Endothelial cell of umbilical vein (primary cell): ENCODE results near the gene GARIN5A. TPM values are rescaled to one million over a fixed set of nuclear protein-coding genes. Genes with fewer than 3 reads are reported as not detected.

ENCODE experiments used
- BruUV-seq: library from RNA; stranded (reverse); fragments of 400-500 nt; replicated peaks from 2 replicates; lab custom pipeline; 2021; lab: Mats Ljungman, UMichigan
- CTCF ChIA-PET: fragments of 300-600, 350-600 bp; sonication (Branson Sonifier 250); formaldehyde crosslinking; loops from one replicate; lab custom pipeline; 2021; ENCODE audit warnings: antibody characterized with exemption, inconsistent platforms; lab: Charles Lee
- POLR2A ChIA-PET: fragments of 300-600, 350-600 bp; sonication (Branson Sonifier 250); formaldehyde crosslinking; loops from one replicate; lab custom pipeline; 2021; ENCODE audit warnings: antibody characterized with exemption, inconsistent platforms; lab: Charles Lee
- DNase-seq: peaks from one replicate; pipeline ENCODE4 v3.0.0-alpha.2; 2011; ENCODE audit warnings: low read depth, low spot score
- FAIRE-seq: peaks from 2 replicates; lab custom pipeline; 2011; peaks lifted over from hg19 to GRCh38; lab: Jason Lieb, UNC
- H2AFZ ChIP-seq: 2 replicates; pipeline ENCODE4 v1.6.0; 2012; ENCODE audit warnings: low read depth, low read length, control low read depth, inconsistent platforms
- H3K27ac ChIP-seq: 2 replicates; pipeline ENCODE4 v1.5.1; 2011; ENCODE audit warnings: low read depth, mild to moderate bottlenecking, control low read depth, low read length, moderate library complexity; ENCODE audit not compliant: insufficient read depth
- H3K27me3 ChIP-seq, 2 experiments: 2 replicates each; pipeline versions ENCODE4 v1.6.0 to v1.6.1; 2011; ENCODE audit warnings: low read length in 2 of 2, mixed read lengths in 1 of 2; ENCODE audit not compliant: control insufficient read depth in 2 of 2, insufficient read depth in 2 of 2
- H3K36me3 ChIP-seq, 2 experiments: 2 replicates in 1 of 2; 3 replicates in 1 of 2; pipeline ENCODE4 v1.5.1; 2011; ENCODE audit warnings: low read length in 2 of 2, mild to moderate bottlenecking in 1 of 2, moderate library complexity in 1 of 2; ENCODE audit not compliant: control insufficient read depth in 2 of 2, insufficient read depth in 2 of 2; ENCODE audit errors: extremely low read depth in 1 of 2
- H3K4me1 ChIP-seq: 3 replicates; pipeline ENCODE4 v1.5.1; 2011; ENCODE audit warnings: mild to moderate bottlenecking, low read length; ENCODE audit not compliant: control insufficient read depth, insufficient read depth; ENCODE audit errors: extremely low read depth
- H3K4me2 ChIP-seq: 2 replicates; pipeline ENCODE4 v1.6.1; 2011; ENCODE audit warnings: low read length, control low read depth, mixed read lengths; ENCODE audit not compliant: insufficient read depth
- H3K4me3 ChIP-seq, 3 experiments: fragments of 200-600 bp in 1 of 3; sonication (generic), shearing (Covaris generic) in 1 of 3; replicated peaks in 1 of 3; 2 replicates each; pipeline ENCODE4 v1.5.1; 2011 to 2016; ENCODE audit warnings: control low read depth in 3 of 3, low read length in 3 of 3, mild to moderate bottlenecking in 2 of 3, inconsistent platforms in 1 of 3, low read depth in 1 of 3, moderate library complexity in 1 of 3; ENCODE audit not compliant: insufficient read depth in 1 of 3
- H3K79me2 ChIP-seq: 2 replicates; pipeline ENCODE4 v1.6.0; 2012; ENCODE audit warnings: low read length, inconsistent platforms; ENCODE audit not compliant: control insufficient read depth, insufficient read depth
- H3K9ac ChIP-seq: replicated peaks from 2 replicates; pipeline ENCODE3; 2011; ENCODE audit warnings: low read length, control low read depth; ENCODE audit not compliant: insufficient read depth; ENCODE audit errors: extremely low read depth
- H3K9me1 ChIP-seq: replicated peaks from 3 replicates; pipeline ENCODE4 v1.6.0; 2011; ENCODE audit warnings: mild to moderate bottlenecking, low read length; ENCODE audit not compliant: control insufficient read depth, insufficient read depth; ENCODE audit errors: extremely low read depth
- H3K9me3 ChIP-seq: replicated peaks from 2 replicates; pipeline ENCODE4 v1.5.1; 2012; ENCODE audit warnings: low read length, inconsistent platforms; ENCODE audit not compliant: control insufficient read depth, insufficient read depth
- H4K20me1 ChIP-seq: replicated peaks from 2 replicates; pipeline ENCODE3; 2011; ENCODE audit warnings: mild to moderate bottlenecking, low read length; ENCODE audit not compliant: control insufficient read depth, insufficient read depth; ENCODE audit errors: extremely low read depth
- CTCF ChIP-seq, 2 donors: IDR thresholded peaks; 1 replicate in 1 of 2; 2 replicates in 1 of 2; pipeline ENCODE4 v1.5.1; 2011; ENCODE audit warnings: low read length in 2 of 2, mild to moderate bottlenecking in 2 of 2, moderate library complexity in 2 of 2, control low read depth in 1 of 2, inconsistent platforms in 1 of 2, low read depth in 1 of 2; ENCODE audit not compliant: insufficient read depth in 1 of 2; ENCODE audit errors: extremely low read depth in 1 of 2
- FOS ChIP-seq: IDR thresholded peaks from 2 replicates; pipeline ENCODE4 v1.6.1; 2011; ENCODE audit warnings: mild to moderate bottlenecking, low read length, moderate library complexity, borderline replicate concordance; ENCODE audit not compliant: insufficient read depth
- GATA2 ChIP-seq: IDR thresholded peaks from 2 replicates; pipeline ENCODE4 v1.7.0; 2011; ENCODE audit warnings: low read depth, mild to moderate bottlenecking, moderate library complexity, mixed read lengths, low read length; ENCODE audit not compliant: insufficient read length, insufficient read depth
- JUN ChIP-seq: IDR thresholded peaks from 2 replicates; pipeline ENCODE4 v1.6.1; 2011; ENCODE audit warnings: borderline replicate concordance, low read depth; ENCODE audit not compliant: insufficient read length, insufficient read depth
- MYC ChIP-seq: IDR thresholded peaks from one replicate; pipeline ENCODE4 v1.6.1; 2011; ENCODE audit warnings: mild to moderate bottlenecking, low read depth, low read length
- dilution Hi-C: fragments of 300-500 bp; cut with MboI; formaldehyde crosslinking; loops from one replicate; pipeline ENCODE4 v1.15.0; 2019; ENCODE audit warnings: low sequenced_read_pairs; ENCODE audit not compliant: extremely low pct_ligation_motif_present
- intact Hi-C: fragments of 100-400 bp; cut with micrococcal nuclease; formaldehyde crosslinking; loops from one replicate; pipeline ENCODE4 v1.10.0; 2022
- polyA plus RNA-seq, 4 experiments: library from polyadenylated mRNA; depleted of rRNA in 3 of 4; stranded (reverse) in 3 of 4; unstranded in 1 of 4; fragments of >200 nt; gene quantifications; 2 replicates each; pipeline versions ENCODE4 v1.2.1 to v1.2.3, GENCODE V29; 2011 to 2012; ENCODE audit warnings: missing spikeins in 1 of 4
- total RNA-seq: library from RNA; stranded (reverse); gene quantifications from 2 replicates; pipeline ENCODE4 v1.2.3, GENCODE V29; 2021

GARIN5A gene
- total and polyA plus RNA-seq, 2 donors (not counting 3 experiments of a cell fraction or from before 2014, with no cell fraction given), result 0.44 to 0.76 TPM

DNA sequence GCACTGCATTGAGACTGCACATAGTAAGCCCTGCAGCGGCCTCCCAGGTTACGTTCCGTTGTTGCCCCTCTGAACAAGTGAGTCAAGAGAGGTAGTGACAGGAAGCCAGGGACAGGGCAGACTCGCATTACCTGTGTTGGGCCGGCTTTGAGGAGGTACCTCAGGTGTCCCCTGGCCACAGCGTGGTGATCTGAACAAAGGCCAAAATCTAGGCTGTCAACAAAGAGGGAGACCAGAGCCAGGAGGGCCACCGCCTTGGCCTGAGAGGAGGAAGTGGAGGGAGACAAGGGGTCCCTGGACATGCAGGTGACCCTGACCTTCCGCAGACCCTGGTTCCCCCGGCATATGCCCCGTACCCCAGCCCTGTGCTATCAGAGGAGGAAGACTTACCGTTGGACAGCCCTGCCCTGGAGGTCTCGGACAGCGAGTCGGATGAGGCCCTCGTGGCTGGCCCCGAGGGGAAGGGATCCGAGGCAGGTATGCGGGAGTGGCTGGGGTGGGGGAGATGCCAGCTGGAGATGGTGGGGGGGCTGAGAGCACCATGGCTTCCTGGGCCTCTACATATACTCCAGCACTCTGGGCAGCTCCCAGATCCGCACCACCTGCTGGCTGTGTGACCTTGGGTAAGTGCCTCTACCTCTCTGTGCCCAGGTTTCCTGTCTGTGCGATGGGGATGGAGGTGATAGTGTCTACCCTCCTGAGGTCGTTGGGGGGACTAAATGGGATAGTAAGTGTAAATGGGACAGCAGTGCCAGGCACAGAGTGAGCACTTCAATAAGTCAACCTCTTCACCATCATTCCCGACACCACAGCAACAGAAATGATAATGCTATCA lies 53.2 kb downstream of the GARIN5A start:
- intact Hi-C loops (no loop called here), dilution Hi-C loops (no loop called here)
- H2AFZ ChIP-seq, result no peak overlapping the region
- H3K9me3 ChIP-seq, result no peaks in the 10 kb centered on the region
- no peaks in the 10 kb centered on the region for H3K4me1 ChIP-seq
- TF ChIP-seq GATA2, result no peak
- no peak for TF ChIP-seq MYC
- no peak for TF ChIP-seq JUN
- TF ChIP-seq FOS, result no peak
- no peak for TF ChIP-seq CTCF (IDR thresholded peaks at IDR 0.05; ENCODE audit: extremely low read depth in 1 of 2, insufficient read depth in 1 of 2, low read depth in 1 of 2, low read length in 2 of 2)
- no peaks in the 10 kb centered on the region for H3K9me1 ChIP-seq
- POLR2A ChIA-PET, result no interaction called here
- no TSS peak for BruUV-seq
- H3K4me2 ChIP-seq, result no peak overlapping the region
- no peaks in the 10 kb centered on the region for H4K20me1 ChIP-seq
- peaks cover 13 to 21% of the 10 kb centered on the region in 2 experiments for H3K27me3 ChIP-seq
- no peaks in the 10 kb centered on the region for H3K79me2 ChIP-seq
- H3K4me3 ChIP-seq, result no peak overlapping the region
- no peaks in the 10 kb centered on the region for H3K36me3 ChIP-seq
- CTCF ChIA-PET, result interaction anchor here (1.6 kb wide), 1 partner anchor 55 kb away, joined by 5 read pairs; no protein-coding TSS in a partner anchor
- no peak overlapping the region for H3K9ac ChIP-seq
- FAIRE-seq (no peak), DNase-seq (no peak)
- no peak overlapping the region for H3K27ac ChIP-seq
